Urinary bladder (tissue), 4 donors: Measurements from ENCODE around the gene OR1L8. TPM values are rescaled to one million over a fixed set of nuclear protein-coding genes. Genes with fewer than 3 reads are reported as not detected.
"Not testable (repeated sequence)": the region's sequence is repeated elsewhere in the genome, so short reads cannot be mapped to it uniquely, and the experiment has no call there.

Source experiments
- DNase-seq: peaks from one replicate; pipeline ENCODE4 v3.0.0-alpha.2; 2015; ENCODE audit errors: extremely low spot score
- H3K27ac ChIP-seq: one replicate; pipeline ENCODE4 v1.5.1; 2013; ENCODE audit warnings: low read depth, mild to moderate bottlenecking, moderate library complexity
- H3K36me3 ChIP-seq: one replicate; pipeline ENCODE4 v1.6.1; 2013; ENCODE audit warnings: mild to moderate bottlenecking, moderate library complexity; ENCODE audit not compliant: insufficient read depth
- H3K4me1 ChIP-seq: one replicate; pipeline ENCODE4 v1.6.1; 2013; ENCODE audit warnings: mild to moderate bottlenecking, moderate library complexity; ENCODE audit not compliant: insufficient read depth
- H3K4me3 ChIP-seq: one replicate; pipeline ENCODE4 v1.5.1; 2013; ENCODE audit warnings: low read depth, low read length
- WGBS: extraction: QIAGEN DNeasy Blood & Tissue Kit; methylation state at CpG from one replicate; pipeline ENCODE4 v1.1.7; 2013; 5-methylcytosine and 5-hydroxymethylcytosine counted together
- polyA plus RNA-seq: library from polyadenylated mRNA; stranded (reverse); fragments of 200-250 nt; gene quantifications from one replicate; pipeline ENCODE4 v1.2.3, GENCODE V29; 2013
- total RNA-seq: library from RNA; depleted of rRNA; stranded (reverse); fragments of >200 nt; gene quantifications from one replicate; pipeline ENCODE4 v1.2.3, GENCODE V29; 2014
- donor health status: healthy with polysubstance abuse.
- donor health status: healthy.

The OR1L8 gene
- total RNA-seq (0.16 TPM), polyA plus RNA-seq (0.18 TPM)

DNA sequence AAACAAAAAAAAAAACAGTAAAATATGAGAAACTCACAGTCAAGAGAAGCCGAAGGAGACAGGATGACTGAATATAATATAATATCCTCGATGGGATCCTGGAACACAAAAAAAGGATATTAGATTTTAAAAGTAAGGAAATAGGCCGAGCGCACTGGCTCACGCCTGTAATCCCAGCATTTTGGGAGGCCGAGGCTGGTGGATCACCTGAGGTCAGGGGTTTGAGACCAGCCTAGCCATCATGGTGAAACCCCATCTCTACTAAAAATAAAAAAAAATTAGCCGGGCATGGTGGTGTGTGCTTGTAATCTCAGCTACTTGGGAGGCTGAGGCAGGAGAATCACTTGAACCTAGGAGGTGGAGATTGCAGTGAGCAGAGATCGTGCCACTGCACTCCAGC is at the start of gene OR1L8:
OR1L8 (minus strand) TSS at position 101 of the 400 bp plus-strand sequence. CDS start 14,907 bp downstream, outside the sequence.
- WGBS, result 89% methylated on average over 8 of the region's 8 CpGs
- H3K4me1 ChIP-seq, DNase-seq, H3K36me3 ChIP-seq, H3K27ac ChIP-seq, H3K4me3 ChIP-seq: not testable (repeated sequence)

DNA sequence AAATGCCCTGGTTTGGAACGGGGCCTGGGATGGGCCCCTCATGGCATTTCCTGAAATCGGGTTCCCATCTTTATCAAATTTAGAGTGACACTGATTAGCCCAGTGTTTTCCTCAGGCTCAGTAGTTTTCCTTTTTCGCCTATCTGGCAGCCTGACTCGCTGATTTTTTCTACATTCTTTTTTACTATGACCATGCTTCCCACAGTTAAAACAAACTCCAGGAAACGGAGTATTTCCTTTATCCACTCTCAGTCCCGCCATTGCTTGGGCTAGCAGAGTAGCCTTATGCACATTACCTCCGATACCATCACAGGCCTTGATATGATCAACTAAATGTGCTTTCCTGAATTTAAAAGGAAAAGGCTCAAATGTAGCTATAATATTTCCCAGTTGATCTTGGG is 36.8 kb upstream of the OR1L8 start:
- no peak overlapping the region for H3K27ac ChIP-seq
- no peak overlapping the region for H3K4me3 ChIP-seq
- WGBS, result 71% methylated on average over 7 of the region's 7 CpGs
- DNase-seq, result no peak
- no peaks in the 10 kb centered on the region for H3K36me3 ChIP-seq
- H3K4me1 ChIP-seq, result no peaks in the 10 kb centered on the region

DNA sequence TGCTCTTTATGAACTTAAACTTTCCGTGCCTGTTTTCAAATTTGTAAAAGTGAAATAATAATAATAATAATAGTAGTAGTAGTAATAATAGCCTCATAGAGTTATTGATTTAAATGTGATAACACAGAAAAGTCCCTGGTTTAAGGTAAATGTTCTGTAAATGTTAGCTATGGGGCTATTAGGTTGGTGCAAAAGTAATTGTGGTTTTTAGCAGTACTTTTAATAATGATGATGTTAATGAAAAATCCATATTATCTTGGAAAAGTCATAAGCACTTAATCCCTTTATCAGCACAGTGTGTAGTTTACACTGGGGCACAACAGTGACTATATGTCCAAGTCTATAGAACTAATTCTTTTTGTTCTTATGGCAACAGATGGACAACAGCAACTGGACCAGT is 31.2 kb upstream of the OR1L8 start, which contains the start of gene OR1Q1:
OR1Q1 (plus strand) TSS at position 377 of the 400 bp plus-strand sequence; CDS start at position 377, 0 bp downstream.
- H3K36me3 ChIP-seq, result no peaks in the 10 kb centered on the region
- no peaks in the 10 kb centered on the region for H3K4me1 ChIP-seq
- DNase-seq, result no peak
- no peak within 1 kb of the TSS for H3K27ac ChIP-seq
- 86% methylated on average over 1 of the region's 1 CpG for WGBS
- H3K4me3 ChIP-seq, result no peak within 1 kb of the TSS

- Histone ChIP-seq H3K4me1 (no peaks in the 10 kb centered on the region), H3K36me3 (no peaks in the 10 kb centered on the region), H3K4me3 (no peak overlapping the region), H3K27ac (no peak overlapping the region)
- no peak for DNase-seq
- WGBS, result 73% methylated on average over 4 of the region's 4 CpGs
These were observed 26.6 kb upstream of the OR1L8 start for GRCh38 chr9:122609804-122610203.

DNA sequence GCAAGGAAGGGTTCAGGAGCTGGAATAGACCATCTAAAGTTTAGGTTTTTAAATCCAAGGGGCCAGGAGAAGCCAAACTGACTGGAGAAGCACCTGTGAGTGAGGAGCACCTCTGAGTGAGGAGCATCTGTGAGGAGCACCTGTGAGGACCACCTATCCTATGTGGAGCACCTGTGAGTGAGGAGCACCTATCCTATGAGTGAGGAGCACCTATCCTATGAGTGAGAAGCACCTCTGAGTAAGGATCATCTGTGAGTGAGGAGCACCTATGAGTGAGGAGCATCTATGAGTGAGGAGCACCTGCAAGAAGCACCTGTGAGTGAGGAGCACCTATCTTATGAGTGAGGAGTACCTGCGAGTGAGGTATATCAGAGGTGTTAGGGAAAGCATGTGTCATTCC is 23.4 kb upstream of the OR1L8 start:
- H3K4me3 ChIP-seq, result no peak overlapping the region
- no peak overlapping the region for H3K27ac ChIP-seq
- 88% methylated on average over 1 of the region's 1 CpG for WGBS
- no peaks in the 10 kb centered on the region for H3K4me1 ChIP-seq
- H3K36me3 ChIP-seq, result no peaks in the 10 kb centered on the region
- no peak for DNase-seq

GRCh38 chr9:122605691-122606090 is 22.5 kb upstream of the OR1L8 start:
- Histone ChIP-seq H3K36me3 (no peaks in the 10 kb centered on the region), H3K4me1 (no peaks in the 10 kb centered on the region), H3K4me3 (no peak overlapping the region), H3K27ac (no peak overlapping the region)
- 47% methylated on average over 1 of the region's 1 CpG for WGBS
- DNase-seq, result no peak

DNA sequence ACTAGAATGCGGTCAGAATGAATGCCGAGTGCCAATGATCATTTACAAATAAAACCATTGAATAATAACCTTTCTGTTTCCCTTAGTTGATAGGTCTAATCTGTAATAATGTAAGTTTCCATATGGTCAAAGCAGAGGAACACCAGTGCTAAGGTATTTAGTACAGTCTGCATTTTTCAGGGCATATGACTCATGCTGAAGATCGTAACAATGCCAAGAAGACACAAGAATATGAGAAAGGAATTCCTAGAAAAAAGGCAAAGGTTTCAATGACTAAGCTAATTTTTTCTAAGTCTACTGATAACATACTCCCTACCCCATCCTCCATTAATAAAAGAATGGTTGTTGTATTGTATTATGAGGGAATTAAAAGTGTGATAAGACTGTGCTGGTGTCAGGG is 2.8 kb downstream of the OR1L8 start:
- Histone ChIP-seq H3K4me1 (no peaks in the 10 kb centered on the region), H3K36me3 (no peaks in the 10 kb centered on the region), H3K4me3 (no peak overlapping the region), H3K27ac (no peak overlapping the region)
- no peak for DNase-seq
- WGBS, result 73% methylated on average over 3 of the region's 3 CpGs

GRCh38 chr9:122579874-122580273 is 3.3 kb downstream of the OR1L8 start:
- H3K4me3 ChIP-seq, result no peak overlapping the region
- DNase-seq, result no peak
- no peaks in the 10 kb centered on the region for H3K4me1 ChIP-seq
- no peak overlapping the region for H3K27ac ChIP-seq
- 68% methylated on average over 5 of the region's 5 CpGs for WGBS
- H3K36me3 ChIP-seq, result no peaks in the 10 kb centered on the region

DNA sequence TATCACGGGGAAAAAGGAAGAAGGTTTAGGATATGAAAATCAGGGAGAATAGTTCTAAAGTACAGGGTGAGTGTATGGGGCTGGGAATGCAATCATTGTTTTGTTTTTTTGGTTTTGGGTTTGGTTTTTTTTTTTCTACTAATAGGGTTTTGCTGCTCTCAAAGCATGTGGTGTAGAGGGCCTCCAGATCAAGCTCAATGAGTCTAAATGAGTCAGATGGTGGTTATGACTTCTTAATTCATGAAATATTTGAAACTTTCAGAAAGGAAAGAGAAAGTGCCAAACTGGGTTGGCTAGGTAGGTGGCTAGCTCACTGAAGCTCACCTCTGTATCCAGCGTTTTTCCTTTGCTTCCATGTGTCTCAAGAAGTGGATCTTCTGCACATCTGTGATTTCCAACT is 10.7 kb downstream of the OR1L8 start:
- WGBS, result 68% methylated on average over 2 of the region's 2 CpGs
- Histone ChIP-seq H3K4me1 (no peaks in the 10 kb centered on the region), H3K27ac (no peak overlapping the region), H3K36me3 (no peaks in the 10 kb centered on the region), H3K4me3 (no peak overlapping the region)
- DNase-seq, result no peak

DNA sequence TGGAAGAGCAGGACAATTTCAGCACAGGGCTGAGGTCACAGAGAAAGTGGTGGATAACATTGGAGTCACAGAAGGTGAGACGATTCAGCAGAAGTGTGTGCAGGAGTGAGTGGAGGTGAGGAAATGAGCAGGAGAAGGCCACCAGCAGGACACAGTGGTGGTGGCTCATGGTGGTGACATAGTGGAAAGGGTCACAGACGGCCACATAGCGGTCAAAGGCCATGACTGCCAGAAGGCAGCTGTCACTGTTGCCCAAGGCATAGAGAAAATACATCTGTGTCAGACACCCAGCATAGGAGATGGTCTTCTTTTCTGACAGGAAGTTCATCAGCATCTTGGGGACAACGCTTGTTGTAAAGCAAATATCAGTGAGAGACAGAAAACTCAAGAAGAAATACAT is 15.3 kb downstream of the OR1L8 start:
- Histone ChIP-seq H3K4me3 (no peak overlapping the region), H3K4me1 (no peaks in the 10 kb centered on the region), H3K27ac (no peak overlapping the region), H3K36me3 (no peaks in the 10 kb centered on the region)
- DNase-seq, result no peak
- 89% methylated on average over 4 of the region's 4 CpGs for WGBS

DNA sequence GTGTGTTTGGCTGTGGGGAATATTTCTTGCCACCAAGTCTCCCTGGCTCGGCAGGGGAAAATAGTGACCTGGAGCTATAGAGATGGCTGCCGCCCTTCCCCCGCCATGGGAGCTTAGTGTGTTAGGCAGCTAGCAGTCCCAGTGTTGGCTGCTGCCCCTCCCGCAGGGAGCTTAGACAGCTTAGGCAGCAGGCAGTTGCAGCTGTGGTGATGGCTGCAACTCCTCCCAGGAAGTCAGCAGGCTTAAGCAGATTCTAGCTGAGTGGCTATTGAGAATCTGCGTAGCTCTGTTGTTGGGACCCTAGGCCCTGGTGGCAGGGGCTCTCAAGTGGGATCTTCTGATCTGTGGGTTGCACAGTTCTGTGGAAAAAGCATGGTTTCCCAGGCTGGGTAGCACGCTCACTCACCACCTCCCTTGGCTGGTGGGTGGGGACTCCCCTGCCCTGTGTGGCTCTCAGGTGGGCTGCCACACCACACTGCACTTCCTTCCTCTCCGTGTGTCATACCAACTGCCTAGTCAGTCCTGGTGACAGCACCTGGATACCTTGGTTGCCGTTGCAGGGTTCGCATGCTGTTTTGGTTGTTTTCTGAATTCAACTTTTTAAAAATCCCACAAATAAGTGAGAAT is 20.9 kb downstream of the OR1L8 start:
- Histone ChIP-seq H3K4me3 (no peak overlapping the region), H3K36me3 (no peaks in the 10 kb centered on the region), H3K27ac (no peak overlapping the region), H3K4me1 (no peaks in the 10 kb centered on the region)
- 51% methylated on average over 9 of the region's 9 CpGs for WGBS
- no peak for DNase-seq

- no peaks in the 10 kb centered on the region for H3K36me3 ChIP-seq
- no peak overlapping the region for H3K4me3 ChIP-seq
- no peaks in the 10 kb centered on the region for H3K4me1 ChIP-seq
- H3K27ac ChIP-seq, result no peak overlapping the region
- no peak for DNase-seq
- WGBS, result 82% methylated on average over 4 of the region's 4 CpGs
These were observed 21.7 kb downstream of the OR1L8 start for GRCh38 chr9:122561446-122561845.

DNA sequence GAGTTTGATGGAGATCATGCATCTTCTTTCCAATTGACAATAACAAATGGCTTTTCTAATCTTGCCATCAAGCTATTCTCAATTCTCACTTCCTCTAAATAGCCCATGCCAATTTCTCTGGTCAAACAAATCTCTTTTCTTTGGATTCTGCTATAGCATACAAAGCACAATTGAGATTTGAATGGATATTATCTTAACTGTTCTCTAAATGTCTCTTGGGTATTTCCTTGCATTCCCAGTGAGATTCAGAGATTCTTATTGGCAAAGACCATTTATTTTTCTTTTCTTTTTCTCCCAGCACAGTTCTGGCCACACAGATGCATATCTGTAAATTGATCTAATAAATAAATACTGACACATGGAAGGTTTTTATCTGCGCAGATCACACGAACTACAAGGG is 30.4 kb downstream of the OR1L8 start, which contains the start of gene OR1N2:
OR1N2 (plus strand) TSS at position 301 of the 400 bp plus-strand sequence. CDS start 100 bp downstream, outside the sequence.
- Histone ChIP-seq H3K27ac (no peak within 1 kb of the TSS), H3K4me3 (no peak within 1 kb of the TSS), H3K4me1 (no peaks in the 10 kb centered on the region), H3K36me3 (no peaks in the 10 kb centered on the region)
- no peak for DNase-seq
- 62% methylated on average over 2 of the region's 2 CpGs for WGBS

DNA sequence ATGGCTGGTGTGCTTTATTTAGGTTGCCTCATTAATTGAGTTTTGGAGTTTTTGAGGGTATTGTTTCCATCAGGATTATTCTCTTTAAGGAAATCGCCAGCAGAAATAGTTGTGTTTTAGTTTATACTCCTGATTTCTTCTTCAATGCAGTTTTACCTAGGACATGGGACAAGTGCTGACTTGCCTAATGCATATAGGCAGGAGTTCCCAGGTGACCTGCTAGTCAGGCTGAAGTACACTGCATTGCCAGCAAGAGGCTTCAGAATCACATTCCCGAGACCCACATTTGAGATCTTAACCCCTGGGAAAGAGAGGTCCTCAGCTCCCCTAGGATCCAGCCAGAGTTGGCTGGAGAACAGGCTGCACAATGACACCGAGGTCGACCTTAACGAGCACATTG is 31.8 kb downstream of the OR1L8 start:
- no peak overlapping the region for H3K27ac ChIP-seq
- 70% methylated on average over 5 of the region's 5 CpGs for WGBS
- H3K36me3 ChIP-seq, result no peaks in the 10 kb centered on the region
- H3K4me1 ChIP-seq, result no peaks in the 10 kb centered on the region
- DNase-seq, result no peak
- H3K4me3 ChIP-seq, result no peak overlapping the region

GRCh38 chr9:122546196-122546595 is 37.0 kb downstream of the OR1L8 start:
- no peaks in the 10 kb centered on the region for H3K36me3 ChIP-seq
- no peak for DNase-seq
- no peaks in the 10 kb centered on the region for H3K4me1 ChIP-seq
- no peak overlapping the region for H3K4me3 ChIP-seq
- 59% methylated on average over 8 of the region's 8 CpGs for WGBS
- no peak overlapping the region for H3K27ac ChIP-seq
